ENCODE results near the gene DOCK4.

DOCK4 gene

DNA sequence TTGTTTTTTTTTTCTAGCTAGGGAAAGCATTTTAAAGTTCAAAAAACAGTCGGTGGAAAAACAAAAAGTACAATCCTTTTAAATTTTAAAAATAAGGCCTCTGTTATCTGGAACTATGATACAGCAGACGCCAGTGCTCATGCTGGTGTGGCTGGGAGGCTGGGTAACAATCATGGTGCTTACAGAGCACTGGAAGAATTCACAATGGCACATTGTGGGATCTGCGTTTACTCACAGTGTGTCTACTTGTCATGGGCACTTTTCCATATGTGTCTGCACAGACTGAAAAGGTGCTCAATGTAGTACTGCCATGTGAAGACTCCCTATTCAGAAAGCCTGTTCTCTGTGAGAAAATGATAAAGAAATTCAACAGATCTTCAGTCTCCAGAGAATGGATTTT lies 365.7 kb downstream of the DOCK4 start:
- in situ Hi-C loops (cut with HindIII; ENCODE audit: low sequenced_read_pairs) = no loop called here

DNA sequence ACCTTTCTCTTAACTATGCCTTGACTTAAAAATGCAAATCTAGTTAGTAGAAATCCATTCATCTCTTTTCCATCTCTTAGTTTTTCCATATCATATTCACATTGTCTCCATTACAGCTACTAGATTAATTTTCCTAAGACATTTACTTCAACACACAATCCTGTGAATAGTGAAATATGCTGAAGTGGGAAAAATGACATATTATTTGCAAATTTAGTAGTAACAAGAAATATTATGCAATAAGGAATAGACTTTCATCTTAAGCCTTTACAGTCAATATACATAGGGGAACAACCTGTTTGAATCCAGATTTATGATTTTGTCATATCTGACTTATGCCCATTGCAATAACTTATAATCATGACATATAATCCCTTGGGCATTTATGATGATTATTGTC lies 366.9 kb downstream of the DOCK4 start:
- in situ Hi-C loops (cut with HindIII; ENCODE audit: low sequenced_read_pairs) = no loop called here

DNA sequence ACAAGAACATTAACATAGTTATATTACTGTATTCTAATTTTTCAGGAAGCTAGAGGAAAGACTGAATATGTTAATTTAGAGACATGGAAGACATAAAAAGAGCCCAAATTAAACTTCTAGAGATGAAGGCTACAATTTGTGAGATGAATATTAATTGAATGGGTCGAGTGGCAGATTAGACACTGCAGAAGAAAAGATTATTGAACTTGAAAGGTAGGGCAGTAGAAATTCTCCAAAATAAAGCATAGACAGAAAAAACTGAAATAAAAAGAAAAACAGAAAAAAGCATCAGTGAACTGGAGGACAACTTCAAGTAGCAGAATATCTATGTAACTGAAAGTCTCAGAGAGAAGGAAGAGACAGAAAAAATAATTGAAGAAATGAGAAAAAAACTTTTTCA lies 369.6 kb downstream of the DOCK4 start:
- in situ Hi-C loops (cut with HindIII; ENCODE audit: low sequenced_read_pairs) = no loop called here

DNA sequence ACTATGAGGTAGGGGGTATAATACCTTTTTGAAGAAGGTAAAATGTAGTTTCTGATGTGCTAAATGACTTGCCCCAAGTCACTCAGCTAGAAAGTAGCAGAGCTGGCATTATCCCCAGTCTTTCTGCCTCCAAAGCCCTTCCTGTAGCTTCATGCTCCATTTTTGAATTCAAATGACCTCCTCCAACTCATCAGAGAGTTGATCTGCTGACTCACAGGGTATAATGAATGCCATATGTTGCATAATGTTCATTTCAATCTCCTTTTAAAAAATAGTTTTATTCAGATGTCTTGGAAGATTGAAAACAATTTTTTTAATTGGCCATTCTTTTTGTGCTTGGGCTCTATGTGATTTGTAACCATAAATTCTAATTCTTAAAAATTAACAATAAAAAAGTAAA lies 371.1 kb downstream of the DOCK4 start:
- in situ Hi-C loops (cut with HindIII; ENCODE audit: low sequenced_read_pairs) = no loop called here

DNA sequence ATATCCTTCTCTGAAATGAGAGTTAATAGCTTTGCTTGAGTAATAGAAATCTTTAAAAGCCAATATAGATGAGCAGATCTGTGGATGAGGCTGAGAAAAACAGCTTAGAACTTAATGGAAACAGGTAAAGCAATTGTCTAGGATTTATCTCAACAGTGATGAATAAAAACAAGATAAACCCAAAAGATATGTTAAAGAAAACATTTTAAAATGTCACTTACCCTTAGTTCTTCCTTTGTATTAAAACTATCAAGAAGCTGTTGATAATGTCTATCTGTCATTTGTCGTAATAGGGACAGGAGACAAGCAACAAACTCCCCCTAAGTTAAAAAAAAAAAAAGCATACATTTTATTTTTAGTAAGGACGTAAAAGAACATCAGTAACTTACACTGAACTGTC lies 371.8 kb downstream of the DOCK4 start:
- in situ Hi-C loops (cut with HindIII; ENCODE audit: low sequenced_read_pairs) = no loop called here

DNA sequence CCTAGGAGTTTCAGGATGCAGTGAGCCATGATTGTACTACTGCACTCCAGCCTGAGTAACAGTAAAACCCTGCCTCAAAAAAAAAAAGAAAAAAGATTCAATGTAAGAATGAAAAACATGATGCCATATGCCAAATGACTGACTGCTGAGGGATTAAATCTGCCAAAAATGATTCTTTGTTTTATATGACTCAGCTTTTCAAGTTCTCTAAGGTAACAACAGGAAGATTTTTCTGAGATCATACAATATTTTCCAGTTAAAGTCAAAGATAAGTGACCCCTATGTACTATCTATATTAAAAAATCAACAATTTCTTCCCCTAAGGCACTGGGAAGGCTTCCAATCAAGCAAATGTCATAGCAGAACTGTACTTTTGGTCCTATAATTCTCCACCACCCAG lies 372.7 kb downstream of the DOCK4 start:
- in situ Hi-C loops (cut with HindIII; ENCODE audit: low sequenced_read_pairs) = no loop called here

DNA sequence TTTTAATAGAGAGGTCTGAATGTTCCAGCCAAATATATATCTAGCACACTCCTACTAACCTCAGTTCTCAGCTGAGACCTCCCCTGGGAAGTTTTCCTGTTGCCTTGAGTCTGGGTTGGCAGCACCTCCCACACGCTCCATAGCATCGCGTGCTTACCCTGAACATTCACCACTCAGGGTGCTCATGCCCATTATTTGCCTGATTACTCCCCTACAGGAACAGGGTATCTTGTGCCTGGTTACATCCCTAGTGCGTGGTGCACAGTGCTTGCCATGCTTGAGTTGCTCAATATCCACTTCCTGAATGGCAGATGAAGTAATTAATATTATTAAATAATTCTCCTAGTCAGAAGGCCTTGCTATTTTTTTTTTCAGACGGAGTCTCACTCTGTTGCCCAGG lies 374.0 kb downstream of the DOCK4 start:
- in situ Hi-C loops (cut with HindIII; ENCODE audit: low sequenced_read_pairs) = no loop called here

DNA sequence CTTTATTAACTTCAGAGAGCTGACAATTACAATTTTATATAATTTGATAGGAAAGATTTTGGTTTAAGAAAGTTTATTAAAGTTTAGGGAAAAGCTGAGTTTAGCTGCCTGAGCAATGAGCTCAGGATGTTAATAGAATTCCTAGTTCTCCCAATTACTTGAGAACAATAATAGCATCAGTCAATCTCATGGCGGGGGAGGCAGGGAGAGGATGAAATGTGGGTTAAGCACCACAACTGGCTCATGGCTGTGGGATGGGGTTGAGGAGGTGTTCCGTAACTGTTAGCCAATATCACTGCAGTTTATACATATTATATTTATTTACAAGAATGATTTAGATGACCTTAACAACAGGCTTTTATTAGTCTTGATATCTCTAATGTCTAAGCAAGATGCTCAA lies 377.0 kb downstream of the DOCK4 start:
- in situ Hi-C loops (cut with HindIII; ENCODE audit: low sequenced_read_pairs) = no loop called here

DNA sequence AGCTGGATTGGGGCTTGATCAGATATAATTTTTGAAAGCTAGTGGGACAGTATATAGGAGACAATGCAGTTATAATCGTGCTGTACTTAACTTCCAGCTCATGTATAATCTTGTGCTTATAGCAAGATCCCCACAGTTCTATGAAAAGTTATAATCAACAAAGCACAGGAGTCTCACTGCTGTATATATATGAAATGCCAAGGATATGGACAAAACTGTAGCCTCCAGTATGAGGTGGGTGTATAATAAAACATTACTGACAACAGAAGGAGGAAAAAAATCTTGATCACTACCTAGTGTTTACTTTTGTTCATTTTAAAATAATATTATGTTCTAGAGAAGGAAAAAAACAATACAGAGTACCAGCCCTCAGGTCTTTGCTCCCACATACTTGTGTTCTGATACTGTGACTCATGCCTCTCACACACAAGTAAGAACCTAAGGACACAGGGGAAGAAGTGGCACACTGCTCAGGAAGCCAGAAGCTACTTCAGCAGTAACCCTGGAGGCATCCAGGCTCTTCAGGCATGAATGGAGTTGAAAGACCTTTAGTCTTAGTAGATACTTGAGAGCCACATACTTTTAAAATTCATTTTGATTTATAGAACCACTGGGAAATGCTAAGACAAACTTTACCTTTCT lies 378.2 kb downstream of the DOCK4 start:
- in situ Hi-C loops (cut with HindIII; ENCODE audit: low sequenced_read_pairs) = no loop called here

DNA sequence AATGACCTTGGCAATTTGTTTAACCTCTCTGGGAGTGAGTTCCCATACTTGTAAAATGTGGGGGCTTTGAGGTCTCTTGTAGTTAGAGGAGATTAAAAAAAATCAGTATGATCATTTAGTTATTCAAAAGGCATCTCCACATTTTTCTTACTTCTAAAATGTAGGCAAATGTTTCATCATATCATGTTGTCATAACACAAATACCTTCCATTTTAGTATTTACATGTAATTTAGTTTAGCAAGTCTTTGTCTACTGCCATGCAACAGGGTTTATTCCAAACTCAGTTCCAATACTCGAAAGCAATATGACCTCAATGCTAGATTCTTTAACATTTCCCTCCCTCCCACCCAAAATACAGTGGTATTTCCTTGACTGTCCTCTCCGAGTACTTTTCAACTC lies 381.2 kb downstream of the DOCK4 start:
- in situ Hi-C loops (cut with HindIII; ENCODE audit: low sequenced_read_pairs) = no loop called here

DNA sequence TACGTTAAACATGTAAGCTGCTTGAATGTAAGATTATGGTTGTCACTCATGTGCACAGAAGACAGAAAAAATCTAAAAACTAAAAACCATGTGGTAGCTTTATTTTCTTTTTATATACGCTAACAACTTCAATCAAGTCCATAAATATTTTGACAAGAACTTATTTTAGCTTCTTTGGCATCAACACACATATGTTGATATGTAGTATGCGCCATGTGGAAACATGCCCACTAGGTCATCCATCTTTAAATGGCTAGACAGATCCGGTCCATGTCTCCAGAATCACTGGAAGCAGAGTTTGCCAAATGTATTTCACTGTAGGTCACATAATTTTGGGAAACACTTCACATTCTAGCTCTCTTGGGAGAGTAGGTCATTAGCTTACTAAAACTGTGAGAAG lies 382.4 kb downstream of the DOCK4 start:
- in situ Hi-C loops (cut with HindIII; ENCODE audit: low sequenced_read_pairs) = no loop called here

DNA sequence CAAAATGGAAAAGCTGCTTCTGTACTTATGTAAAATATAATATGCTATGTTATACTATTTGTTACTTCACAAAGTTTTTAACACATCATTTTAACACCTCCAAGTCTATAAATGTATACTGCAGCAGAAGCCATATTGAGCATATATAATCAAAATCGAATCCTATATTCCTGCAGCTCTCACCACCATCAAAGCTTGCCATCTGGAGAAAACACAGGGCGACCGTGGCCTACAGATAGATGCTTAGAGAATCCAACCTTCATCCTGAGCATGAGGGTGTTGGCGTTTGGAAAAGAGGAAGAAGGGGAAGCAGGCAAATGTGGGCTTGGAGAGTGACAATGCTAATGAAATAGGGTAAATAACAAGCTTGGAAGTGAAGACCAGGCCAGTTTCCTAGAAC lies 385.2 kb downstream of the DOCK4 start:
- in situ Hi-C loops (cut with HindIII; ENCODE audit: low sequenced_read_pairs) = no loop called here

DNA sequence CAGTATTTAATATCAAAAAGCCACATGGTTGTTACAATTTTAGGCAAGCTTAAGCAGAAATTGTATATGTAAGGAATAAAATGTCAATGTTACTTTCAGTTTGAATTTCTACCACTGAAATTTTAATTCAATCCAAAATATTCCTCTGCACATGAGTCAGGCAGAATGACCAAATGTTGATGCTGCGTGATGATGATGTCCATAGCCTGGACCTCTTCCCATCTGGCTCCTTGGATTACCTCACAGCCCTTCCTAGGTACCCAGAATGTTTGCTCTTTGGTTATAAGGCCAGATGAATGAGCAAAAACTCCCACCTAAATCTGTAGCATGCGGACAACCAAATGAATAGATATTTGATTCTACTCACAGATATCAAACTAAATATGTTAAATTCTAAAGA lies 385.6 kb downstream of the DOCK4 start:
- in situ Hi-C loops (cut with HindIII; ENCODE audit: low sequenced_read_pairs) = no loop called here

DNA sequence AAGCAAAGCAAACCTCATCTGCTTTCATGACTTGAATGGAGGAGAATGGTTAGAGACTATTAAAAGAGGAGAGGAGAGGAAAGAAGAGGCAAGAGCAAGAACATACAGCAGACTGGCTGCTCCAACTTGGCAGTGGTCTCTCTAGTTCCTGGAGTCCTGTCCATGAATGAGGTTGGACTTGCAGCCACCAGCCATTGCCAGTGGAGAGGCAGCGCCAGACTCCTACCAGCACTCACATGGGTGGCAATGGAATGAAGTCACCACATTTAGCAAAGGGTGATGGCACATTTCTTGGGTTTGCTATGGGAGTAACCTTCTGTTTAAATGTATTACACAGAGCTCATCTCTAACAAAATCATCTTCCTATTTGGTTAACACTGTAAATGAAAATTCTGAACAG lies 386.1 kb downstream of the DOCK4 start:
- in situ Hi-C loops (cut with HindIII; ENCODE audit: low sequenced_read_pairs) = no loop called here

DNA sequence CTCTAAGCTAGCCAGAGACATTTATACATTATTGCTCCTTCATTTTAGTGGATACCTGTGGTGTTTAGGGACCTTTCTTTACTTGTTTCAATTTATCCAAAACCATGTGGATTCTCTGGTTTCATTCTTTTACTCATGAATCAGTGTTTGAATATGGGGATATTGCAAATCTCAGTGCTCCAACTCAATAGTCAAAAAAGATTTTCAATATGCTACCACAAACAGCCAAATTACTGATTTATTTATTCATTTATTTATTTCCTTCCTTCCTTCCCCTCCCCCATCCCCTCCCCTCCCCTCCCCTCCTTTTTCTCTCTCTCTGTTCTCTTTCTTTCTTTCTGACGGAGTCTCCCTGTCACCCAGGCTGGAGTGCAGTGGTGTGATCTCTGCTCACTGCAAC lies 390.8 kb downstream of the DOCK4 start:
- in situ Hi-C loops (cut with HindIII; ENCODE audit: low sequenced_read_pairs) = no loop called here

DNA sequence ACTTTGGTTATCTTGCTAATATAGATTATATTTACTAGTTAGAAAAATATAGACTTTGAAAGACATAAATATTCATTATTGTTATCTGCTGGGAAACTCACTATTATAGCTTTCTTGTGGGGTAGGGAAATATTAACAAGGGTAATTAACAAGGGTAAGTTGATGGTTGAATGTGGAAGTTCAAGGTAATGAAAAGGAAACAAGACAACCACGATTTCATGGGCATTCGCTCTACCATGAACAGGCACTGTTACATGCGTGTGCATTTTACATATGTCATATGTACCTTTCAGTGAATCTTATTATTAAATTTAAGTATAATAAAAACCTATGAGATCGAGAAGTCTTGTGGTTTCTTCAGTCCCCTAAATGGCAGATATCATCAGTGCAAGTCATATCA lies 392.9 kb downstream of the DOCK4 start:
- in situ Hi-C loops (cut with HindIII; ENCODE audit: low sequenced_read_pairs) = no loop called here

DNA sequence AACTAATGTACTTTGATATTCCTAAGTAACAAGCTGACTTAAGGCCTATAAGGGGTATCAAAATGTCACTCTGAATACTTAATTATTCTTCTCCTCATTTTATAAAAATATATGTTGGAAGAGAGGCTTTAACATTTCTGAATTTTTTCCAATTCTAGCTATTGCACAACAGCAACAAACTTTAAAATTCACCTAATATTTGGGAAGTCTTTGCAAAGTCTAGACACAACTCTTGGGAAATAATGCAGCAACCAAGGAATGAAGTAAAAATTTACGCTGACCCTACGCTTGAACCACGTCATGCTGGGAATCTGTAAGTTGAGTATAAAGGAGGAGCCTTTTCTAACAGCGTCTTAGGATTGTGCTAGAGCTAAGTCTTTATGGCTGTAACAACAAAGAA lies 400.0 kb downstream of the DOCK4 start:
- in situ Hi-C loops (cut with HindIII; ENCODE audit: low sequenced_read_pairs) = no loop called here

DNA sequence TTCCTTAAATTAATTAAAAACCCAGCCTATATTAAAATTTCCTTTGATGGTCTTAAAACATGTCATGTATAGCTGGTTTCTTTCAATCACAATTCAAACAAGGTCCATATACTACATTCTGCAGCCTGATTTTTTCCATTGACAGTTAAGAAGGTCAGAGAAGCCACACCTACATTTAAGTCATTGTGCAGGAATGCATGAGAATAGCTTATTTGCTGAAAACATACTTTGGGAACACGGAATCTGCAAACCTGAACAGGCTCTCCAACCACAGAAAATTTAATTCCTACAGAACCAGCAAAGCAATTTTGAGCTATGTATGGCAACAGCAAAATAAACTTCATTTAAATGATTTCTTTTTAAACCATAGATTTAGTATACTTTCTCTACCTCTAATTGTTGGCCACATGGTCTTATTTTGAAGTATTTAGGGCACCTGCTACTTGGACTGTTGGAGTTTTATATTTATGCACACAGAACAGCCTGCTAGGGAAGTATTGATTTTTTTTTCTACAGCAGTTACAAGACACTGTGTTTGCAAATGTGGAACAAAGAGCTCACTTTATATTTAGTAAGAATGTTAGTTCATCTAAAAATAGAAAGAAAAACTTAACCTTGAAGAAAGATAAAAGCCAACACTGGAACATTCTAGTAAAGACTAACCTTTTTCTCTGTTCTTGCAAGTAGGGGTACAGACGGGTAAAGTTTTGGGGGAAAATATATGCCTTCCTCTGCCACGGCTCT lies 403.0 kb downstream of the DOCK4 start:
- in situ Hi-C loops (cut with HindIII; ENCODE audit: low sequenced_read_pairs) = no loop called here

DNA sequence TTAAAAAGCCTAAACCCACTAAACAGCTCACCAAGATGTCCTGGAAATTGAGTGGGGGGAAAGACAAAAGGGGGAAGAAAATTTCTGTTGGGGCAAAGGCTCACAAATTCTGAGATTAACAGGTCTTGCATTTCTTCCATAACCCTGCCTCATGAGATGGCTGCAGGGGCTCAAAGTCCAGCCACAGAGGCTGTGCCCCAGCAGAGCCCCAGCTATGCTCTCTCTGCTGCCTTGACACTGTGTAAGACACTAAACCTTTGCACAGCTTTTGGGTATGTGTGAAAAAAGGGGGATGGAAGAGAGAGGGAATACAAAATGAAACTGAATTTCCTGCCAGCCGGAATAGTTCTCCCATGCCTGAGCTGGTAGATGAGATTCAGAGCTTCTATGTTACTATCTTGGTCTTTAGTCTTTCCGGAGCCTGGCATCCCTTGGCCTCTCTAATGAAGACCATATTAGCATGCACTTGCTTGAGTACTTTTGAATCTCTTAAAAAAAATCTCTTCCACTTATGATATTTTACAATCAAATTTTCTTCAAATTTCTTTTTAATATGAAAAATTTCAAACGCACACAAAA lies 403.9 kb downstream of the DOCK4 start:
- in situ Hi-C loops (cut with HindIII; ENCODE audit: low sequenced_read_pairs) = no loop called here

DNA sequence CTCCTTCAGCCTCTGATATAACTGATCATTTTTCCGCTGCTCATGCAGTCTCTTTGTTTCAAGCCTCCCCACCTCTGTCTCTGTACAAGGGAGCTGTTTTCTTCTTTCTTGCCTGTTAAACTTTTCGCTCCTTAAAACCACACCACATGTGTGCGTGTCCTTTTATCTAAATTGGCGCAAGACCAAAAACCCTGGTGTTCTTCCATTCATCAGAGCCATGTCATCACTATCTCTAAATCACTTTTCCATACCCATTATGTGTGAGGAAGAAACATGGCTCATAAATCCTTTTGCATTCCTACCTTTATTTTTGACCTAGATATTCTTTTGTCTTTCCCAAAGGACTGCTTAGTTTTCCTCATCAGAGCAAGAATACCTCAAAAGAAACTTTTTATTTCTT lies 404.9 kb downstream of the DOCK4 start:
- in situ Hi-C loops (cut with HindIII; ENCODE audit: low sequenced_read_pairs) = no loop called here

DNA sequence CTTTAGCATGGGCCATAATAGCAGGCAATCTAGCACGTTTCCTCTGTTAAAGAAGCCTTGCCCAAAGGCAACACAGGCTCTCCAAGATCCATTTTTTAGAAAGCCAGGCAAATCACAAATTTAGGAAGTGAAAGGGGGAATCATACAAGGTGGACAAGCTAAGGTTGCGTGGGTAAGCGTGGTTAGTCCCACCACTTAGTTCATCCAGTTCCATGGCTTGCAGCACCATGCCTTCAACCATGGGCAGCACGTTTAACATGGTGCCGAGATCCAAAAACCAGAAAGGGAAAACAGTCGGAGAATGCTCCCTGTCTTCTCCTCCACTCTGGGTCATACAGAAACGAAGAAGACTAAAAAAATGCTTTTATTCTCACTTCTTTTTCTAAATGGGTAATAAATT lies 409.5 kb downstream of the DOCK4 start:
- in situ Hi-C loops (cut with HindIII; ENCODE audit: low sequenced_read_pairs) = no loop called here

DNA sequence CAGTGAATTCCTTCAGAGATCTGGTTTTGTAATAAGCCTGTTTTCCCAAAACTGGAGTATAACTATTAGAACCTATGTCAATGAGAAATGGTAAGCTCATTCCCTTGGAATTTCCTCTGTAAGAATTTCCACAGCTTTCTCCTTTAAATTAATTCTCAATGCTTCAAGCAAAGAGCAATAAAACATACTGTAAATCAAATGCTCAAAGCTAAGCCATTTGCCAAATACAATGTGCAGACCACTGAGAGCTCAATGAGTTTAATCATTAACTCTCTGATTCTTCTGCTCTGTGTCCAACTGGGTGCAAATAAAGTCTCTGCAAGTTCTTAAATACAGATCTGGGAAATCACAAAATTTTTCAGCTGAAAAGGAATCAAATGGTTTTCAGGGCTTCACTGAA lies 416.3 kb downstream of the DOCK4 start:
- in situ Hi-C loops (cut with HindIII; ENCODE audit: low sequenced_read_pairs) = no loop called here

DNA sequence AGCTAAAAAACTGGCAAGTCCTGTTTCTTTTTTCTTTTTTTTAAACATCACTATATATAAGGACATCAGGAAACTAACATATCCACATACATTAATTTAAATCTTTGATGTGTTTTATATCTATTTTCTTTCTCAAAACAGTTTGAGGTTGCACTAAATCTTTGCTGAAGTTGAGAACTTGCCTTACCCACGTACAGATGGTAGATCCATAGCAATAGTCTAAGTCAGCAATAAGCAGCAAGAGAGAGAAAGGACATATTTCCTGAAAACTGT lies 417.2 kb downstream of the DOCK4 start:
- in situ Hi-C loops (cut with HindIII; ENCODE audit: low sequenced_read_pairs) = no loop called here

Measured in endothelial cell of hepatic sinusoid (primary cell).